ENCODE results near the gene RPTOR. TPM values are rescaled to one million over a fixed set of nuclear protein-coding genes. Genes with fewer than 3 reads are reported as not detected.

Gene RPTOR
- polyA plus RNA-seq, 1 donor from 2014 or later, result 8.0 TPM

- no peaks in the 10 kb centered on the region for H3K27me3 ChIP-seq (ENCODE audit: insufficient read depth, low read depth, low read length)
- no peaks in the 10 kb centered on the region for H3F3A ChIP-seq (ENCODE audit: insufficient read depth, low read length, poor library complexity, severe bottlenecking)
- H3K9ac ChIP-seq (ENCODE audit: low read length), result no peak overlapping the region
- H3K9me2 ChIP-seq (ENCODE audit: insufficient read depth, low read length), result no peaks in the 10 kb centered on the region
- H3K9me3 ChIP-seq (ENCODE audit: low read length), result no peaks in the 10 kb centered on the region
- TF ChIP-seq EP300 (conservative IDR thresholded peaks at IDR 0.05; ENCODE audit: poor library complexity, severe bottlenecking) (no peak), EZH2 (IDR thresholded peaks at IDR 0.05; ENCODE audit: borderline replicate concordance, insufficient read depth, low read length, poor library complexity, severe bottlenecking) (no peak), CTCF (IDR thresholded peaks at IDR 0.05; ENCODE audit: poor library complexity, severe bottlenecking) (no peak), REST (IDR thresholded peaks at IDR 0.05; ENCODE audit: borderline replicate concordance) (no peak), POLR2AphosphoS5 (IDR thresholded peaks at IDR 0.05) (no peak), TAF1 (IDR thresholded peaks at IDR 0.05; ENCODE audit: low read depth) (no peak), MXI1 (conservative IDR thresholded peaks at IDR 0.05; ENCODE audit: poor library complexity, severe bottlenecking) (no peak), RAD21 (conservative IDR thresholded peaks at IDR 0.05) (no peak), SMC3 (conservative IDR thresholded peaks at IDR 0.05; ENCODE audit: poor library complexity) (no peak)
- H2AFZ ChIP-seq (ENCODE audit: low read depth, low read length), result no peak overlapping the region
- no peak overlapping the region for H3K4me3 ChIP-seq (ENCODE audit: low read length)
- H3K4me2 ChIP-seq (ENCODE audit: low read length), result no peak overlapping the region
- no peaks in the 10 kb centered on the region for H4K20me1 ChIP-seq (ENCODE audit: insufficient read depth)
- H3K27ac ChIP-seq (ENCODE audit: low read length), result no peak overlapping the region
- no peaks in the 10 kb centered on the region for H3K79me2 ChIP-seq (replicated peaks; ENCODE audit: insufficient read depth, low read length)
- no peaks in the 10 kb centered on the region for H3K36me3 ChIP-seq (ENCODE audit: insufficient read depth, low read length)
Observed at GRCh38 chr17:80816241-80817103, 271.8 kb downstream of the RPTOR start.

- Histone ChIP-seq H3K36me3 (ENCODE audit: insufficient read depth, low read length) (no peaks in the 10 kb centered on the region), H2AFZ (ENCODE audit: low read depth, low read length) (no peak overlapping the region), H3K9ac (ENCODE audit: low read length) (no peak overlapping the region), H3K4me3 (ENCODE audit: low read length) (no peak overlapping the region), H3F3A (ENCODE audit: insufficient read depth, low read length, poor library complexity, severe bottlenecking) (no peaks in the 10 kb centered on the region), H3K9me3 (ENCODE audit: low read length) (no peaks in the 10 kb centered on the region), H3K27me3 (ENCODE audit: insufficient read depth, low read depth, low read length) (no peaks in the 10 kb centered on the region), H3K4me2 (ENCODE audit: low read length) (no peak overlapping the region), H3K79me2 (replicated peaks; ENCODE audit: insufficient read depth, low read length) (no peaks in the 10 kb centered on the region), H4K20me1 (ENCODE audit: insufficient read depth) (no peaks in the 10 kb centered on the region), H3K9me2 (ENCODE audit: insufficient read depth, low read length) (no peaks in the 10 kb centered on the region), H3K27ac (ENCODE audit: low read length) (no peak overlapping the region)
- TF ChIP-seq SMC3 (conservative IDR thresholded peaks at IDR 0.05; ENCODE audit: poor library complexity) (no peak), REST (IDR thresholded peaks at IDR 0.05; ENCODE audit: borderline replicate concordance) (no peak), EZH2 (IDR thresholded peaks at IDR 0.05; ENCODE audit: borderline replicate concordance, insufficient read depth, low read length, poor library complexity, severe bottlenecking) (no peak), TAF1 (IDR thresholded peaks at IDR 0.05; ENCODE audit: low read depth) (no peak), RAD21 (conservative IDR thresholded peaks at IDR 0.05) (no peak), CTCF (IDR thresholded peaks at IDR 0.05; ENCODE audit: poor library complexity, severe bottlenecking) (no peak), EP300 (conservative IDR thresholded peaks at IDR 0.05; ENCODE audit: poor library complexity, severe bottlenecking) (no peak)
Observed at GRCh38 chr17:80817321-80817845, 272.7 kb downstream of the RPTOR start.
